Tibial nerve (tissue), 4 donors: ENCODE measurements around the gene GRPEL1. TPM values are rescaled to one million over a fixed set of nuclear protein-coding genes. Genes with fewer than 3 reads are reported as not detected.

Experiments used
- DNase-seq, 2 donors: peaks; one replicate each; pipeline ENCODE4 v3.0.0-alpha.2; 2019; ENCODE audit warnings: low spot score in 2 of 2
- H3K27ac ChIP-seq, 4 donors: fragments of 200-600 bp; sonication (generic) in 3 of 4; one replicate each; pipeline ENCODE4 v1.5.1; 2017 to 2019; ENCODE audit warnings: mild to moderate bottlenecking in 1 of 4
- H3K27me3 ChIP-seq, 2 donors: fragments of 200-600 bp; sonication (generic) in 1 of 2; one replicate each; pipeline versions ENCODE4 v1.5.1 to v1.6.0; 2017 to 2019
- H3K36me3 ChIP-seq, 3 donors: fragments of 200-600 bp; sonication (generic); one replicate each; pipeline ENCODE4 v1.5.1; 2018 to 2019
- H3K4me1 ChIP-seq, 4 donors: fragments of 200-600 bp; sonication (generic) in 3 of 4; one replicate each; pipeline ENCODE4 v1.5.1; 2017 to 2019
- H3K4me3 ChIP-seq, 4 donors: fragments of 200-600 bp; sonication (generic) in 3 of 4; one replicate each; pipeline ENCODE4 v1.5.1; 2017 to 2019; ENCODE audit warnings: mild to moderate bottlenecking in 1 of 4, moderate library complexity in 1 of 4
- H3K9me3 ChIP-seq, 4 donors: fragments of 200-600 bp; sonication (generic) in 3 of 4; one replicate each; pipeline ENCODE4 v1.5.1; 2017 to 2019
- EP300 ChIP-seq, 2 donors: sonication (generic); formaldehyde crosslinking; IDR thresholded peaks; one replicate each; pipeline ENCODE4 v1.6.1; 2017; ENCODE audit warnings: antibody characterized with exemption in 2 of 2, mild to moderate bottlenecking in 1 of 2
- POLR2A ChIP-seq, 2 donors: fragments of 450-650 bp; IDR thresholded peaks; one replicate each; pipeline ENCODE4 v1.6.1; 2017; ENCODE audit warnings: antibody characterized with exemption in 2 of 2, mild to moderate bottlenecking in 2 of 2, moderate library complexity in 2 of 2
- WGBS, 2 donors: methylation state at CpG; one replicate each; pipeline ENCODE4 v1.1.5; 2018; 5-methylcytosine and 5-hydroxymethylcytosine counted together
- total RNA-seq, 4 donors: library from RNA; depleted of rRNA; stranded (reverse); fragments of >200 nt; gene quantifications; one replicate each; pipeline ENCODE4 v1.1.0, GENCODE V29; 2016
- TF ChIP-seq, protein P1 (sequence below), 5 experiments: fragments of 200-600 bp in 3 of 5; fragments of 450-650 bp in 2 of 5; sonication (generic) in 3 of 5; IDR thresholded peaks; one replicate each; pipeline ENCODE4 v1.5.1; 2016 to 2019; ENCODE audit warnings: antibody characterized with exemption in 5 of 5, mild to moderate bottlenecking in 3 of 5, moderate library complexity in 2 of 5

GRPEL1 gene
- total RNA-seq, 4 donors from 2014 or later: 11.1 to 13.6 (median 13.3) TPM

- Histone ChIP-seq H3K4me3 (no peak overlapping the region), H3K36me3 (peaks cover 0 to 95% (median 13%) of the 10 kb centered on the region in 3 donors), H3K9me3 (no peaks in the 10 kb centered on the region), H3K27me3 (no peaks in the 10 kb centered on the region), H3K4me1 (no peaks in the 10 kb centered on the region), H3K27ac (no peak overlapping the region)
- 80 to 82% methylated on average over 13 of the region's 13 CpGs for WGBS, 2 donors
- DNase-seq: no peak
- TF ChIP-seq EP300 (IDR thresholded peaks at IDR 0.05): no peak
- TF ChIP-seq, protein P1, sequence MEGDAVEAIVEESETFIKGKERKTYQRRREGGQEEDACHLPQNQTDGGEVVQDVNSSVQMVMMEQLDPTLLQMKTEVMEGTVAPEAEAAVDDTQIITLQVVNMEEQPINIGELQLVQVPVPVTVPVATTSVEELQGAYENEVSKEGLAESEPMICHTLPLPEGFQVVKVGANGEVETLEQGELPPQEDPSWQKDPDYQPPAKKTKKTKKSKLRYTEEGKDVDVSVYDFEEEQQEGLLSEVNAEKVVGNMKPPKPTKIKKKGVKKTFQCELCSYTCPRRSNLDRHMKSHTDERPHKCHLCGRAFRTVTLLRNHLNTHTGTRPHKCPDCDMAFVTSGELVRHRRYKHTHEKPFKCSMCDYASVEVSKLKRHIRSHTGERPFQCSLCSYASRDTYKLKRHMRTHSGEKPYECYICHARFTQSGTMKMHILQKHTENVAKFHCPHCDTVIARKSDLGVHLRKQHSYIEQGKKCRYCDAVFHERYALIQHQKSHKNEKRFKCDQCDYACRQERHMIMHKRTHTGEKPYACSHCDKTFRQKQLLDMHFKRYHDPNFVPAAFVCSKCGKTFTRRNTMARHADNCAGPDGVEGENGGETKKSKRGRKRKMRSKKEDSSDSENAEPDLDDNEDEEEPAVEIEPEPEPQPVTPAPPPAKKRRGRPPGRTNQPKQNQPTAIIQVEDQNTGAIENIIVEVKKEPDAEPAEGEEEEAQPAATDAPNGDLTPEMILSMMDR (IDR thresholded peaks at IDR 0.05): no peak
- TF ChIP-seq POLR2A (IDR thresholded peaks at IDR 0.05): no peak
Observed at GRCh38 chr4:7021930-7022664, 45.8 kb downstream of the GRPEL1 start.

- 68 to 72% methylated on average over 5 of the region's 5 CpGs for WGBS, 2 donors
Observed at GRCh38 chr4:7021355-7021754, 46.5 kb downstream of the GRPEL1 start.

DNA sequence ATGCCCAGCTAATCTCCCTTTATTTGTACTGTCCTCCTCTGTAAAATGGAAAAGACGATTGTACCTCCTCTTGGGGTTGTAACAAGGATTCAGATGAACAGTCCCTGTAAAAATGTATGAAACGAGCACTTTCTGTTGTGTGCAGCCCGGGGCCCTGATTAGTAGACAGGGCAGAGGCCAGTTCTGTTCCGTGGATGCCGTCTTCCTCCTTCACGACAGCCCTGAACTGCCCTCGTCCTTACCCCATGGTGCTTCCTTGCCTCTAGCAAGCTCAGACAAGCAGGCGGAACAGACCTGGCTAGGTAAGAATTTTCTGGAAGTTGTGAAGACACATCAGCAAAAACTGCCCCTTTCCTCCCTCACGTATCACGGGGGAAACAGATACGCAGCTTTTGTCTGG is 47.0 kb downstream of the GRPEL1 start:
- Histone ChIP-seq H3K9me3 (no peaks in the 10 kb centered on the region), H3K4me1 (no peaks in the 10 kb centered on the region), H3K4me3 (no peak overlapping the region), H3K27me3 (no peaks in the 10 kb centered on the region), H3K27ac (no peak overlapping the region), H3K36me3 (peaks cover 0 to 95% (median 13%) of the 10 kb centered on the region in 3 donors)
- DNase-seq: no peak
- TF ChIP-seq, protein P1 (IDR thresholded peaks at IDR 0.05): no peak
- TF ChIP-seq POLR2A (IDR thresholded peaks at IDR 0.05): no peak
- WGBS, 2 donors: 86 to 91% methylated on average over 11 of the region's 11 CpGs

More at GRCh38 chr4:7021355-7021754, 46.5 kb downstream of the GRPEL1 start:
- H3K4me1 ChIP-seq: no peaks in the 10 kb centered on the region
- TF ChIP-seq, protein P1 (IDR thresholded peaks at IDR 0.05): no peak
- TF ChIP-seq POLR2A (IDR thresholded peaks at IDR 0.05) (no peak), EP300 (IDR thresholded peaks at IDR 0.05) (no peak)
- H3K27me3 ChIP-seq: no peaks in the 10 kb centered on the region
- no peak overlapping the region for H3K4me3 ChIP-seq
- no peaks in the 10 kb centered on the region for H3K9me3 ChIP-seq
- peaks cover 0 to 95% (median 13%) of the 10 kb centered on the region in 3 donors for H3K36me3 ChIP-seq
- no peak for DNase-seq
- H3K27ac ChIP-seq: no peak overlapping the region

DNA sequence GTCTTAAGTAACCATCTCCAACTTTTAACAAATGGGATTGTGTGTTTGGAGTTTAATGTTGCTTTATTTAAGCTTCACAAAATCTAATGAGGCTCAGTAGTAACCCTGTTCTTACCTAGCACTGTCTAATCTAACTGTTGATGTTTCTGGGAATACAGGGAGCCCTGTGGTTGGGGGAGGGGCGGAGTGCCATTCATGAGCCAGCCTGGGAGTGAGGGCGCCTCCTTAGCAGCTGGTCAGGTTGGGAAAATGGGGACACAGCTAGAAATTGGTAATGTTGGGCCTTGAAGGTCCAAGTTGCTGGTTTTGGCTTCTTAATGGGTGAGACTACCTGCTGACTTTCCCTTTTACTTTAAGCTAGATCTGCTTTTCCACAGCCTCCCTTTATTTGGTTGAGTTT is 47.6 kb downstream of the GRPEL1 start:
- Histone ChIP-seq H3K4me3 (no peak overlapping the region), H3K36me3 (peaks cover 2 to 95% (median 9%) of the 10 kb centered on the region in 3 donors), H3K27me3 (no peaks in the 10 kb centered on the region), H3K9me3 (no peaks in the 10 kb centered on the region), H3K27ac (no peak overlapping the region), H3K4me1 (no peaks in the 10 kb centered on the region)
- DNase-seq: no peak
- TF ChIP-seq, protein P1 (IDR thresholded peaks at IDR 0.05): no peak
- TF ChIP-seq EP300 (IDR thresholded peaks at IDR 0.05) (no peak), POLR2A (IDR thresholded peaks at IDR 0.05) (no peak)
- WGBS, 2 donors: 84 to 98% methylated on average over 2 of the region's 2 CpGs

- Histone ChIP-seq H3K4me3 (no peak overlapping the region), H3K9me3 (no peaks in the 10 kb centered on the region), H3K27ac (no peak overlapping the region), H3K36me3 (peaks cover 3 to 95% (median 15%) of the 10 kb centered on the region in 3 donors), H3K4me1 (no peaks in the 10 kb centered on the region), H3K27me3 (no peaks in the 10 kb centered on the region)
- 83 to 91% methylated on average over 6 to 10 of the region's 10 CpGs for whole genome bisulfite sequencing, 2 donors
- no peak for TF ChIP-seq POLR2A (IDR thresholded peaks at IDR 0.05)
- TF ChIP-seq, protein P1 (IDR thresholded peaks at IDR 0.05): no peak
- no peak for TF ChIP-seq EP300 (IDR thresholded peaks at IDR 0.05)
- no peak for DNase-seq
Observed at GRCh38 chr4:7019367-7019766, 48.5 kb downstream of the GRPEL1 start.
